CD4-positive, CD25-positive, alpha-beta regulatory T cell (primary cell): ENCODE results near the gene NCKIPSD. TPM values are rescaled to one million over a fixed set of nuclear protein-coding genes. Genes with fewer than 3 reads are reported as not detected.

Experiments
- ATAC-seq, 2 donors: fragments of 150-1000 bp; cut with Tn5 transposase; one replicate each; pipeline ENCODE4 v1.10.0; 2021; ENCODE audit warnings: low read depth in 2 of 2, moderate number of reproducible peaks in 2 of 2, moderate library complexity in 1 of 2
- DNase-seq, 3 donors: peaks; one replicate each; pipeline versions ENCODE4 v3.0.0 to v3.0.0-alpha.2; 2012 to 2022; ENCODE audit warnings: mixed read lengths in 1 of 3
- H3K27ac ChIP-seq: one replicate; pipeline ENCODE4 v1.7.0; 2013; ENCODE audit warnings: mild to moderate bottlenecking, low read length; ENCODE audit not compliant: insufficient read depth, poor library complexity, severe bottlenecking
- H3K27me3 ChIP-seq: one replicate; pipeline ENCODE4 v1.7.0; 2013; ENCODE audit warnings: low read length; ENCODE audit not compliant: control insufficient read depth, insufficient read depth
- H3K36me3 ChIP-seq: one replicate; pipeline ENCODE4 v1.7.0; 2013; ENCODE audit warnings: mild to moderate bottlenecking, low read length, moderate library complexity; ENCODE audit not compliant: control insufficient read depth, insufficient read depth
- H3K4me1 ChIP-seq: 2 replicates; pipeline ENCODE4 v1.7.0; 2013; ENCODE audit warnings: mild to moderate bottlenecking, low read length; ENCODE audit not compliant: insufficient read depth, control insufficient read depth, poor library complexity, severe bottlenecking
- H3K4me3 ChIP-seq: one replicate; pipeline ENCODE4 v1.7.0; 2013; ENCODE audit warnings: low read depth, mild to moderate bottlenecking, low read length, moderate library complexity
- H3K9me3 ChIP-seq, 2 experiments: 1 replicate in 1 of 2; 2 replicates in 1 of 2; pipeline ENCODE4 v1.7.0; 2013; ENCODE audit warnings: low read length in 2 of 2, mild to moderate bottlenecking in 1 of 2, moderate library complexity in 1 of 2; ENCODE audit not compliant: control insufficient read depth in 2 of 2
- H3K27ac Mint-ChIP-seq, 3 donors: one replicate each; pipeline ENCODE4 v1.8.0; 2020 to 2022; ENCODE audit warnings: mild to moderate bottlenecking in 3 of 3, mixed read lengths in 3 of 3, moderate library complexity in 2 of 3
- H3K27me3 Mint-ChIP-seq: one replicate; pipeline ENCODE4 v1.8.0; 2022; ENCODE audit warnings: mild to moderate bottlenecking, mixed read lengths
- H3K36me3 Mint-ChIP-seq: one replicate; pipeline ENCODE4 v1.8.0; 2020; ENCODE audit warnings: mixed read lengths
- H3K4me1 Mint-ChIP-seq, 4 donors: one replicate each; pipeline ENCODE4 v1.8.0; 2020 to 2022; ENCODE audit warnings: mixed read lengths in 4 of 4, mild to moderate bottlenecking in 1 of 4
- H3K4me3 Mint-ChIP-seq, 4 donors: one replicate each; pipeline ENCODE4 v1.8.0; 2020 to 2022; ENCODE audit warnings: mild to moderate bottlenecking in 4 of 4, mixed read lengths in 4 of 4, moderate library complexity in 3 of 4
- H3K9me3 Mint-ChIP-seq, 7 donors: one replicate each; pipeline ENCODE4 v1.8.0; 2020 to 2022; ENCODE audit warnings: mixed read lengths in 7 of 7, mild to moderate bottlenecking in 3 of 7, moderate library complexity in 2 of 7
- polyA plus RNA-seq, 4 donors: library from polyadenylated mRNA; unstranded; fragments of 300-500 nt; fragmentation: Illumina TruSeq; gene quantifications; one replicate each; pipeline ENCODE4 v1.2.3, GENCODE V29; 2021
- total RNA-seq: library from RNA; stranded (reverse); gene quantifications from one replicate; pipeline ENCODE4 v1.2.3, GENCODE V29; 2022

The NCKIPSD gene
- total and polyA plus RNA-seq, 5 donors from 2014 or later: 6.4 to 19.2 (median 10.9) TPM

DNA sequence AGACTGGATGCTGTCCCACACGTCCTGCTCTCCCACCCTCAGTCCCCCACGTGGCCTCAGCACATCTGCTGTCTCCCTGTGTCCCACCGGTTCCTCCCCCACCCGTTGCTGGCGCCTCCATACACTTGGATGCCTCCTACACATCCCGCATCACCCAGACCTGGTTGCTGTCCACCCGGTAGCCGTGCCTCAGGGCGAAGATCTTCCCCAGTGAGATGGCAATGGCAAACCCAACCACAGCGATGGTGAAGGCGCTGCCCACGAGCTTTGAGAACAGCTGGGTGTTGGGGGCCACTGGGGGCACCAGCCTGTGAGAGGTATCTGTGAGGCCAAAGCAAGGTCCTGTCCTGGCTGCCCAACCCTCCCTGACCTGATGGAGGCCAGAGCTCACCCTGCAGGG, 54.9 kb downstream of the NCKIPSD start:
- Histone ChIP-seq H3K9me3 (no peaks in the 10 kb centered on the region), H3K36me3 (peaks cover 15% of the 10 kb centered on the region), H3K27ac (no peak overlapping the region), H3K4me1 (peaks cover 20% of the 10 kb centered on the region), H3K27me3 (no peaks in the 10 kb centered on the region), H3K4me3 (no peak overlapping the region)
- Mint-ChIP-seq H3K4me1 (peaks cover 0 to 25% (median 11%) of the 10 kb centered on the region in 4 donors), H3K4me3 (no peak overlapping the region), H3K9me3 (no peaks in the 10 kb centered on the region), H3K36me3 (peaks cover 33% of the 10 kb centered on the region), H3K27ac (no peak overlapping the region), H3K27me3 (no peaks in the 10 kb centered on the region)
- no peak for DNase-seq
- ATAC-seq: no peak

DNA sequence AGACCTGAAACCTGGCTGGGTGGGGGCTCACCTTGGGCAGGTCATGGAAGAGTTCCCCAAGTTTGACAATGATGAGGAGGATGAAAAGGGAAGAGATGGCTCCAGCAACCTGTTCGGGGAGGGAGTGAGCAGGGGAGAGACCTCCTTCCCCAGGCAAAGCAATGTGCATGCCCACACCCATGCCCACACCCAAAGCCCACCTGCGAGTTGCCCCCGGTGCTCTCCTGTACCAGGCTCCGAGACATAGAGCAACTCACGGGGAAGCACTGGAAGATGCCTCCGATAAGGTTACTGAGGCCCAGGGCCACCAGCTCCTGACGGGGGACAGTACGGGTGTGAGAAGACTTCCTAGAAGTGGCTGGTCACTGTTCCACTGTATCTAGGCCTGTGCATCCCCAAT, 55.3 kb downstream of the NCKIPSD start:
- H3K36me3 ChIP-seq: peaks cover 15% of the 10 kb centered on the region
- H3K27me3 ChIP-seq: no peaks in the 10 kb centered on the region
- DNase-seq (no peak), ATAC-seq (no peak)
- no peak overlapping the region for H3K4me3 ChIP-seq
- H3K4me1 ChIP-seq: peaks cover 16% of the 10 kb centered on the region
- no peaks in the 10 kb centered on the region for H3K9me3 ChIP-seq
- no peaks in the 10 kb centered on the region for H3K27me3 Mint-ChIP-seq
- no peaks in the 10 kb centered on the region for H3K9me3 Mint-ChIP-seq
- no peak overlapping the region for H3K27ac Mint-ChIP-seq
- H3K27ac ChIP-seq: no peak overlapping the region
- peaks cover 33% of the 10 kb centered on the region for H3K36me3 Mint-ChIP-seq
- no peak overlapping the region for H3K4me3 Mint-ChIP-seq
- peaks cover 0 to 23% (median 11%) of the 10 kb centered on the region in 4 donors for H3K4me1 Mint-ChIP-seq

DNA sequence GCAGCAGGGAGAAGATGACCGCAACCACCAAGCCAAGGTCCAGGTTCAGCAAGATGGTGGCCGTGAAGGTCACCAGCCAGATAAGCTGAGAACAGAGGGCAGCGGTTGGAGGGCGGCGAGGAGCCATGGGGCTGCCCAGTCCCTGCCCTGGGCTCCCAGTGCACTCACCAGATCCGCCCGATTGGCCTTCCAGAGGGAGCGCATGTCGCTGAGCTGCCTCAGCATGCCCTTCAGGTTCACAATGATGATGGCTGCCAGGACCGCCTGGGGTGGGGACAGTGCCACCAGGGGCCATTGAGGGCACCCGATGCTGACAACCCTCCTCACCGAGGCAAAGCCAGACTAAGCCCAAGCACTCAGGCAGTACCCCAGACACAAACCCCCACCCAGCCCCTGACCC, 55.8 kb downstream of the NCKIPSD start:
- peaks cover 15% of the 10 kb centered on the region for H3K36me3 ChIP-seq
- DNase-seq: no peak
- peaks cover 14% of the 10 kb centered on the region for H3K4me1 ChIP-seq
- H3K4me3 Mint-ChIP-seq: no peak overlapping the region
- H3K4me3 ChIP-seq: no peak overlapping the region
- no peaks in the 10 kb centered on the region for H3K27me3 Mint-ChIP-seq
- H3K4me1 Mint-ChIP-seq: peaks cover 0 to 23% (median 12%) of the 10 kb centered on the region in 4 donors
- ATAC-seq: no peak
- H3K27me3 ChIP-seq: no peaks in the 10 kb centered on the region
- no peaks in the 10 kb centered on the region for H3K9me3 ChIP-seq
- peaks cover 35% of the 10 kb centered on the region for H3K36me3 Mint-ChIP-seq
- no peak overlapping the region for H3K27ac ChIP-seq
- no peaks in the 10 kb centered on the region for H3K9me3 Mint-ChIP-seq
- H3K27ac Mint-ChIP-seq: no peak overlapping the region

DNA sequence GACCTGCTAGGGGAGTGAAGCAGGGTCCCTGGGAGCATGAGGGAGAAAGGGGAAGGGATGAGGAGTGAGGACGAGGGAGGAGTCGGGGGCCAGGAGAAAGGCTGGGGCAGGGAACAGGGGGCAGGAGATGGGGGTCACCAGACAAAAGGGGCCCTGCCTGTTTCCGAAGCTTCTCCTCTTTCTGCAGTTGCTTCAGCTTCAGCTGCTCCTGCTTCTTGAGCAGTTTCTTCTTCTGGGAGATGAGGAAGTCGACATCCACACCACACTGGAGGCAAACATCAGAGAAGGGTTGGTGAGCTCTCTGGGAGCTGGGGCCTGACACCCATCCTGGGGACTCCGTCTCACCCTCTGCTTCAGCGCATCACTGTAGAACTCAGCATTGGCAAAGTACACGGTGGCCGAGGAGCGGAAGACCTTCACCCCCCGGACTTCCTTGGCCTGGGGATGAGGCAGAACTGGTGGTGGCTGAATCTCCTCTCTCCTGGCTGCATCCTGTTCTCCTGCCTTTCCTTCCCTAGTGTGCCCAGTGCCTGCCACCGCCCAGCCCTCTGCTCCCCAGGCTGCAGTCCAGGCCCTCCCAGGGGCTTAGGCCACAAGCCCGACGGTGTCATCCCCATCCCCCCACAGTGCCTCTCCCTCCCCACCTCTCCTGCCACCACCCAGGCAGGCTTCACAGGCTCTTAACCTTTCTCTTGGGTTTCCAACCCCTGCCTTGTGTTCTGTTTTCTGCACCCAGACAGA, 57.3 kb downstream of the NCKIPSD start:
- Histone ChIP-seq H3K4me1 (peaks cover under 1% of the 10 kb centered on the region), H3K27ac (no peak overlapping the region), H3K9me3 (no peaks in the 10 kb centered on the region), H3K27me3 (no peaks in the 10 kb centered on the region), H3K4me3 (no peak overlapping the region), H3K36me3 (peaks cover 15% of the 10 kb centered on the region)
- Mint-ChIP-seq H3K4me1 (peaks cover 0 to 22% (median 14%) of the 10 kb centered on the region in 4 donors), H3K27me3 (no peaks in the 10 kb centered on the region), H3K9me3 (no peaks in the 10 kb centered on the region), H3K36me3 (peaks cover 38% of the 10 kb centered on the region), H3K4me3 (peak overlapping the region in 1 of 4 donors; percentile 35), H3K27ac (no peak overlapping the region)
- ATAC-seq (no peak), DNase-seq (no peak)

- Histone ChIP-seq H3K4me1 (no peaks in the 10 kb centered on the region), H3K9me3 (no peaks in the 10 kb centered on the region), H3K36me3 (peaks cover 14% of the 10 kb centered on the region), H3K4me3 (no peak overlapping the region), H3K27me3 (no peaks in the 10 kb centered on the region), H3K27ac (no peak overlapping the region)
- H3K27ac Mint-ChIP-seq: no peak overlapping the region
- no peaks in the 10 kb centered on the region for H3K27me3 Mint-ChIP-seq
- ATAC-seq: no peak
- no peak for DNase-seq
- no peaks in the 10 kb centered on the region for H3K9me3 Mint-ChIP-seq
- H3K4me3 Mint-ChIP-seq: no peak overlapping the region
- peaks cover 0 to 14% (median 11%) of the 10 kb centered on the region in 4 donors for H3K4me1 Mint-ChIP-seq
- H3K36me3 Mint-ChIP-seq: peaks cover 33% of the 10 kb centered on the region
These were observed 60.1 kb downstream of the NCKIPSD start for GRCh38 chr3:48625600-48625999.

GRCh38 chr3:48624767-48625166, 60.9 kb downstream of the NCKIPSD start:
- Histone ChIP-seq H3K9me3 (no peaks in the 10 kb centered on the region), H3K4me3 (no peak overlapping the region), H3K27me3 (no peaks in the 10 kb centered on the region), H3K4me1 (no peaks in the 10 kb centered on the region), H3K27ac (no peak overlapping the region), H3K36me3 (peaks cover 10% of the 10 kb centered on the region)
- Mint-ChIP-seq H3K4me3 (no peak overlapping the region), H3K4me1 (peaks cover 0 to 14% (median 10%) of the 10 kb centered on the region in 4 donors), H3K36me3 (peaks cover 30% of the 10 kb centered on the region), H3K27ac (peak overlapping the region; percentile 62 to 80 (median 75)), H3K9me3 (no peaks in the 10 kb centered on the region), H3K27me3 (no peaks in the 10 kb centered on the region)
- DNase-seq (no peak), ATAC-seq (no peak)

- H3K27ac ChIP-seq: no peak overlapping the region
- peaks cover 0 to 14% (median 10%) of the 10 kb centered on the region in 4 donors for H3K4me1 Mint-ChIP-seq
- no peak overlapping the region for H3K4me3 Mint-ChIP-seq
- H3K36me3 Mint-ChIP-seq: peaks cover 25% of the 10 kb centered on the region
- H3K9me3 Mint-ChIP-seq: peaks cover 0 to 2% (median 0%) of the 10 kb centered on the region in 7 donors
- no peaks in the 10 kb centered on the region for H3K4me1 ChIP-seq
- H3K36me3 ChIP-seq: peaks cover 10% of the 10 kb centered on the region
- H3K4me3 ChIP-seq: no peak overlapping the region
- H3K9me3 ChIP-seq: no peaks in the 10 kb centered on the region
- no peaks in the 10 kb centered on the region for H3K27me3 ChIP-seq
- H3K27ac Mint-ChIP-seq: peak overlapping the region; percentile 55 to 63 (median 62)
- DNase-seq (peak in 1 of 3 donors; percentile 27), ATAC-seq (no peak)
- H3K27me3 Mint-ChIP-seq: no peaks in the 10 kb centered on the region
These were observed 61.7 kb downstream of the NCKIPSD start for GRCh38 chr3:48623851-48624547.
